Chondrocyte (in vitro differentiated cells): Measurements from ENCODE around the gene BARX2. TPM values are rescaled to one million over a fixed set of nuclear protein-coding genes. Genes with fewer than 3 reads are reported as not detected.

ENCODE experiments used
- DNase-seq: peaks from one replicate; pipeline ENCODE4 v3.0.0; 2021; ENCODE audit warnings: mixed read lengths, low spot score
- H3K27ac Mint-ChIP-seq: one replicate; pipeline ENCODE4 v1.8.0; 2021; ENCODE audit warnings: mild to moderate bottlenecking, moderate library complexity, mixed read lengths; ENCODE audit not compliant: unreplicated experiment
- H3K27me3 Mint-ChIP-seq: 2 replicates; pipeline ENCODE4 v1.8.0; 2021; ENCODE audit warnings: low read depth, mixed read lengths
- H3K36me3 Mint-ChIP-seq: 2 replicates; pipeline ENCODE4 v1.8.0; 2021; ENCODE audit warnings: low read depth, mixed read lengths
- H3K4me1 Mint-ChIP-seq: 2 replicates; pipeline ENCODE4 v1.8.0; 2021; ENCODE audit warnings: low read depth, mild to moderate bottlenecking, mixed read lengths
- H3K4me3 Mint-ChIP-seq: one replicate; pipeline ENCODE4 v1.8.0; 2021; ENCODE audit warnings: mild to moderate bottlenecking, moderate library complexity, mixed read lengths; ENCODE audit not compliant: unreplicated experiment
- H3K9me3 Mint-ChIP-seq: 2 replicates; pipeline ENCODE4 v1.8.0; 2021; ENCODE audit warnings: low read depth, mixed read lengths
- CTCF ChIP-seq: fragments of 200-600 bp; sonication (generic); IDR thresholded peaks from 2 replicates; pipeline ENCODE4 v1.5.0; 2021; ENCODE audit warnings: antibody characterized with exemption, mild to moderate bottlenecking, moderate library complexity
- total RNA-seq: library from RNA; stranded (reverse); gene quantifications from 3 replicates; pipeline ENCODE4 v1.2.1, GENCODE V29; 2021

BARX2 gene
- total RNA-seq, 1 donor from 2014 or later = not detected

GRCh38 chr11:129368889-129369672 lies 6.6 kb upstream of the BARX2 start:
- no peaks in the 10 kb centered on the region for H3K9me3 Mint-ChIP-seq
- no peak overlapping the region for H3K27ac Mint-ChIP-seq
- no peak for TF ChIP-seq CTCF
- DNase-seq = no peak
- H3K4me3 Mint-ChIP-seq = no peak overlapping the region
- H3K4me1 Mint-ChIP-seq = peaks cover 19% of the 10 kb centered on the region
- H3K36me3 Mint-ChIP-seq = peaks cover 2% of the 10 kb centered on the region
- H3K27me3 Mint-ChIP-seq = peaks cover 80% of the 10 kb centered on the region

GRCh38 chr11:129370715-129371114 lies 4.9 kb upstream of the BARX2 start:
- Mint-ChIP-seq H3K4me1 (peaks cover 31% of the 10 kb centered on the region), H3K27ac (no peak overlapping the region), H3K9me3 (no peaks in the 10 kb centered on the region), H3K4me3 (no peak overlapping the region), H3K36me3 (peaks cover 2% of the 10 kb centered on the region), H3K27me3 (peaks cover 92% of the 10 kb centered on the region)
- TF ChIP-seq CTCF = no peak
- no peak for DNase-seq

GRCh38 chr11:129372609-129373488 lies 2.8 kb upstream of the BARX2 start:
- no peak for DNase-seq
- Mint-ChIP-seq H3K27ac (no peak overlapping the region), H3K4me3 (peak overlapping the region; percentile 51), H3K27me3 (peaks cover 90% of the 10 kb centered on the region), H3K9me3 (no peaks in the 10 kb centered on the region), H3K4me1 (peaks cover 35% of the 10 kb centered on the region), H3K36me3 (peaks cover 2% of the 10 kb centered on the region)
- no peak for TF ChIP-seq CTCF

GRCh38 chr11:129373489-129373953 lies 2.1 kb upstream of the BARX2 start:
- no peak for DNase-seq
- Mint-ChIP-seq H3K36me3 (peaks cover 2% of the 10 kb centered on the region), H3K27me3 (peaks cover 89% of the 10 kb centered on the region), H3K4me3 (peak overlapping the region; percentile 48), H3K4me1 (peaks cover 35% of the 10 kb centered on the region), H3K9me3 (no peaks in the 10 kb centered on the region), H3K27ac (no peak overlapping the region)
- TF ChIP-seq CTCF = no peak
